Measurements from ENCODE around the gene TIMM21.

DNA sequence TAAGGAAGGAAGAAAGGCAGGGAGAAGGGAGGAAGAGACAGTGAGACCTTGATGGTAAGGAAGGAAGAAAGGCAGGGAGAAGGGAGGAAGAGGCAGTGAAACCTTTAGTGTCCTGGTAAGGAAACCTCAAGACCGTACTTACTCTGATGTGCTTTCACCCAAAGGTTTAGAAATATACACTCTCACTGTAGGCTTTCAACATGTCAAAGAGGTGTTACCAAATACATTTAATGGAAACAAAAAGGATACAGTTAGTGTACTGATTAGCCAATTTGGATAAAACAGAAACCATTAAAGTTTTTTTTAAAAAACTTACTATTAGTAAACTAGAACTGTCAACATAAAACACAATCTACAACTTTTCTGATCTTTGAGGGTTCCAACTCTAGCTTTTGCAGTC, 7.7 kb upstream of the TIMM21 start:
- TF ChIP-seq, protein P1, sequence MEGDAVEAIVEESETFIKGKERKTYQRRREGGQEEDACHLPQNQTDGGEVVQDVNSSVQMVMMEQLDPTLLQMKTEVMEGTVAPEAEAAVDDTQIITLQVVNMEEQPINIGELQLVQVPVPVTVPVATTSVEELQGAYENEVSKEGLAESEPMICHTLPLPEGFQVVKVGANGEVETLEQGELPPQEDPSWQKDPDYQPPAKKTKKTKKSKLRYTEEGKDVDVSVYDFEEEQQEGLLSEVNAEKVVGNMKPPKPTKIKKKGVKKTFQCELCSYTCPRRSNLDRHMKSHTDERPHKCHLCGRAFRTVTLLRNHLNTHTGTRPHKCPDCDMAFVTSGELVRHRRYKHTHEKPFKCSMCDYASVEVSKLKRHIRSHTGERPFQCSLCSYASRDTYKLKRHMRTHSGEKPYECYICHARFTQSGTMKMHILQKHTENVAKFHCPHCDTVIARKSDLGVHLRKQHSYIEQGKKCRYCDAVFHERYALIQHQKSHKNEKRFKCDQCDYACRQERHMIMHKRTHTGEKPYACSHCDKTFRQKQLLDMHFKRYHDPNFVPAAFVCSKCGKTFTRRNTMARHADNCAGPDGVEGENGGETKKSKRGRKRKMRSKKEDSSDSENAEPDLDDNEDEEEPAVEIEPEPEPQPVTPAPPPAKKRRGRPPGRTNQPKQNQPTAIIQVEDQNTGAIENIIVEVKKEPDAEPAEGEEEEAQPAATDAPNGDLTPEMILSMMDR (IDR thresholded peaks at IDR 0.05; ENCODE audit: low read depth, low read length) = no peak
- TF ChIP-seq POLR2A (IDR thresholded peaks at IDR 0.05; ENCODE audit: extremely low read depth, insufficient read length) = no peak
- TF ChIP-seq, protein P2, sequence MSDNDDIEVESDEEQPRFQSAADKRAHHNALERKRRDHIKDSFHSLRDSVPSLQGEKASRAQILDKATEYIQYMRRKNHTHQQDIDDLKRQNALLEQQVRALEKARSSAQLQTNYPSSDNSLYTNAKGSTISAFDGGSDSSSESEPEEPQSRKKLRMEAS (IDR thresholded peaks at IDR 0.05; ENCODE audit: low read depth, low read length) = no peak
